ENCODE results near the gene IFITM5.
A peak's percentile ranks its signal among the peaks of the same experiment; 100 is the strongest.

The IFITM5 gene

GRCh38 chr11:266676-267439 lies 32.5 kb downstream of the IFITM5 start:
- DNase-seq (ENCODE audit: low spot score): peak; percentile 32

- DNase-seq (ENCODE audit: low spot score): no peak
Measured at GRCh38 chr11:261624-262023, 37.7 kb downstream of the IFITM5 start.

- DNase-seq (ENCODE audit: low spot score): no peak
Measured at GRCh38 chr11:259413-259812, 39.9 kb downstream of the IFITM5 start.

- DNase-seq (ENCODE audit: low spot score): no peak
Measured at GRCh38 chr11:257766-258493, 41.4 kb downstream of the IFITM5 start.

GRCh38 chr11:256952-257737 lies 42.2 kb downstream of the IFITM5 start:
- DNase-seq (ENCODE audit: low spot score): no peak

- no peak for DNase-seq (ENCODE audit: low spot score)
Measured at GRCh38 chr11:255816-256215, 43.5 kb downstream of the IFITM5 start.

- DNase-seq (ENCODE audit: low spot score): no peak
Measured at GRCh38 chr11:255176-255575, 44.1 kb downstream of the IFITM5 start.

GRCh38 chr11:253886-254270 lies 45.4 kb downstream of the IFITM5 start:
- DNase-seq (ENCODE audit: low spot score): no peak

- no peak for DNase-seq (ENCODE audit: low spot score)
Measured at GRCh38 chr11:253160-253885, 46.0 kb downstream of the IFITM5 start.

GRCh38 chr11:252666-253065 lies 46.7 kb downstream of the IFITM5 start:
- DNase-seq (ENCODE audit: low spot score): no peak

GRCh38 chr11:251550-251949 lies 47.8 kb downstream of the IFITM5 start:
- DNase-seq (ENCODE audit: low spot score): peak; percentile 26

- DNase-seq (ENCODE audit: low spot score): peak; percentile 64
Measured at GRCh38 chr11:250740-251299, 48.5 kb downstream of the IFITM5 start.

- no peak for DNase-seq (ENCODE audit: low spot score)
Measured at GRCh38 chr11:250274-250673, 49.1 kb downstream of the IFITM5 start.

GRCh38 chr11:249062-249461 lies 50.3 kb downstream of the IFITM5 start:
- DNase-seq (ENCODE audit: low spot score): no peak

All from Ammon's horn (tissue), 1 donor.